D721Med (cell line): ENCODE results near the gene MATN1.

ENCODE experiments used
- DNase-seq: peaks from one replicate; pipeline ENCODE4 v3.0.0; 2011; ENCODE audit warnings: low spot score; ENCODE audit not compliant: insufficient read length
- FAIRE-seq: peaks from 2 replicates; lab custom pipeline; 2011; peaks lifted over from hg19 to GRCh38; lab: Jason Lieb, UNC
- TF ChIP-seq, protein P1 (sequence below): IDR thresholded peaks from 2 replicates; pipeline ENCODE4 v1.5.1; 2012; ENCODE audit warnings: mild to moderate bottlenecking, control low read depth; ENCODE audit not compliant: insufficient read depth; ENCODE audit errors: missing control alignments

MATN1 gene

DNA sequence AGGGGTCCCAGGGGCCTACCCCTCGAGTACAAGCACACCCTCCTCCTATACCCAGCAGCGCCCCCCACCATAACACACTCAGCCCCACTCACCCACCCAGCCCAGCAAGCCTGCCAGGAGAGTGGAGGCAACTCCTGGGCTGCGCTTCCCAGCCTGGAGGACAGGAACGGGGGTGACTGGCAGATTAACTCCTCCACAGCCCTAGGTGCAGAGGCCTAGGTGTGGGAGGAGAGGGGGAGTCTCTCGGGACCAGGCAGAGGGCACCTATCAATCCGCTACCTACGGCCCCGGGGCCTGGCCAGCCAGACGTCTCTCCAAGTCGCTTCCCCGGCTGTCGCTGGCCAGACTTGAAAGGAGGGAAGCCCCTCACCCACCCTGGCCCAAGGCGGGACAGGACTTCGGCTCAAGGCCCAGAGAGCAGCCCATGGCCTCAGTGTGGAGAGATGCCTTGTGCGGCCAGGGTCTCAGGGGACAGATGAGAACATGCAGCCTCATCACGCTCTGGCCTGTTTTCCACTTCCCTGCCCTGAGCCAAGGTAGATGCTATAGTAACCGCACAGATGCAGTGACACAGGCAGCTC, 24.9 kb downstream of the MATN1 start:
- TF ChIP-seq, protein P1, sequence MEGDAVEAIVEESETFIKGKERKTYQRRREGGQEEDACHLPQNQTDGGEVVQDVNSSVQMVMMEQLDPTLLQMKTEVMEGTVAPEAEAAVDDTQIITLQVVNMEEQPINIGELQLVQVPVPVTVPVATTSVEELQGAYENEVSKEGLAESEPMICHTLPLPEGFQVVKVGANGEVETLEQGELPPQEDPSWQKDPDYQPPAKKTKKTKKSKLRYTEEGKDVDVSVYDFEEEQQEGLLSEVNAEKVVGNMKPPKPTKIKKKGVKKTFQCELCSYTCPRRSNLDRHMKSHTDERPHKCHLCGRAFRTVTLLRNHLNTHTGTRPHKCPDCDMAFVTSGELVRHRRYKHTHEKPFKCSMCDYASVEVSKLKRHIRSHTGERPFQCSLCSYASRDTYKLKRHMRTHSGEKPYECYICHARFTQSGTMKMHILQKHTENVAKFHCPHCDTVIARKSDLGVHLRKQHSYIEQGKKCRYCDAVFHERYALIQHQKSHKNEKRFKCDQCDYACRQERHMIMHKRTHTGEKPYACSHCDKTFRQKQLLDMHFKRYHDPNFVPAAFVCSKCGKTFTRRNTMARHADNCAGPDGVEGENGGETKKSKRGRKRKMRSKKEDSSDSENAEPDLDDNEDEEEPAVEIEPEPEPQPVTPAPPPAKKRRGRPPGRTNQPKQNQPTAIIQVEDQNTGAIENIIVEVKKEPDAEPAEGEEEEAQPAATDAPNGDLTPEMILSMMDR: no peak
- DNase-seq (no peak), FAIRE-seq (no peak)

DNA sequence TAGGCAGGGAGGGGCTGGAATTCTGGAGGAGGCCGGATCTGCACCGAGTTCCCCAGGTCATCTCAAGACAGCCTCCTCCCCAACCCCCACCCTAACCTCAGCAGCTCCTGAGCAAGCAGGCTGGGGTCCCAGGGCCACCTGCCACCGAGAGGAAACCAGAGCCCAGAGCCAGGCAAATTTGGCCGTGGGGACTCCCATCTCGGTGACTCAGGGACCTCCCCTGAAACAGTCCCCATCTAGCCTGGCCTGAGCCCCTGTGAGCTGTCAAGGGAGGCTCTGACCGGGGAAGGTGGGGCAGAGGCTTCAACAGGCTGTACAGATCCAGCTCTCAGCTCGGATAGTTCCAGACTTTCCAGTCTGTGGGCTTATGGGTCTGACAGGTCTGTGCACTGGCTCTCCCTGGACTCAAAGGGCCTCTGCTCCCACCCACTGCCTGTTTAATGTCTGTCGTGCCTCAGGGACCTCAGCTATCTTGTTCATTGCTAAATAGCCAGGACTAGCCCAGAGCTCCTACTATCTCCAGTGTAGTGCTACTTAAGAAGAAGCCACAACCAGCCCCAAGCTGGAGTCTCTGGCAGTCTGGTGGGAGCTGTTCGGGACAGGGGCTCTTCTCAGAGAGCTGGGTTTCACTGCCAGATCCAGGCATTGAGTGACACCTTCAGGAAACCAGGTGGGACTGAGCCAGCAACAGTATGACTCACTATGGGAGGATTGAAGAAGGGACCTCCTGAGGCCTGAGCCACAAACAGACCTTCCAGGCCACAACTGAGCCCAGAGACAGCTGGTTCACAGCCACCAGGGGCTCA, 25.6 kb downstream of the MATN1 start:
- TF ChIP-seq, protein P1: no peak
- no peak for FAIRE-seq
- no peak for DNase-seq

DNA sequence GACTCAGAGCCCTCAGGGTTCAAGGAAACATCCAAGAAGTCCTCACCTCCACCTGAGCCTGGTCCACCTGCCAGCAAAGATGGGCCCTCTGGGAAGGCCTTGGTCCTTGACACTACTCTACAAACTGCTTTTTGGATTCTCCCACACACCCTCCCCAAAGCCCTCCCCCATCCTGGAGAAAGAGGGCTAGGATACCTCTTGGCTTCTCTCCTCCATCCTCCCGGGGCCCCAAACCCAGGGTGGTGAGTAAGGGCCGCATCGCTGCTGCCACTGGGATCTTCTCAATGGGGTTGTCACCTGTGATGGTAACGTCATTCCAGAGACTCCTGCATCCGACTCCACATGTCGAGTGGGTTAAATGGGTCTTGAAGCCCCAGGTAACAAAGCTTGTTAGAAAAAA, 26.6 kb downstream of the MATN1 start:
- no peak for FAIRE-seq
- DNase-seq: no peak
- TF ChIP-seq, protein P1: no peak

DNA sequence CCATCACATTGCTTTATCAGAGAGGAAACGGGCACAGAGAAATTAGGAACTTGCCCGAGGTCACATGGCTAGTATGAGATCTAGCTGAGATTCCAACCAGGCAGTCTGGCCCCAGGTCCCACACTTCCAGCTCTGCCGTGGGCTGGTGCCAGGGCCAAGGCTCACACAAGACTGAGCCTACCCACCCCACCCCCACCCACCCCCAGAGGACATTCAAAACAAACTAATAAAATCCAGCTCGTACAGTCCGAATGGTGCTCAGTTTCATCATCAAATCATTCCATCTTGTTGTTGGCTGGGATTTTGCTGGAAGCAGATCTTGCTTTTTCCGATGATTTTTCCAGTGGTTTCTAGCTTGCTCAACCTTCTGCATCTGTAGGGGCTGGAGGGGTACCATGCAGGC, 27.9 kb downstream of the MATN1 start:
- FAIRE-seq (no peak), DNase-seq (no peak)
- TF ChIP-seq, protein P1: no peak

- TF ChIP-seq, protein P1: no peak
- DNase-seq (no peak), FAIRE-seq (no peak)
Observed at GRCh38 chr1:30694280-30695175, 28.9 kb downstream of the MATN1 start.

- TF ChIP-seq, protein P1: no peak
- no peak for FAIRE-seq
- DNase-seq: no peak
Observed at GRCh38 chr1:30693822-30694221, 29.6 kb downstream of the MATN1 start.
